Kidney (tissue), 14 donors: ENCODE results near the gene MAP1S. TPM values are rescaled to one million over a fixed set of nuclear protein-coding genes. Genes with fewer than 3 reads are reported as not detected.

ENCODE experiments used
- DNase-seq, 5 donors: peaks; one replicate each; pipeline ENCODE4 v3.0.0-alpha.2; 2013 to 2020
- FAIRE-seq: peaks from 2 replicates; lab custom pipeline; 2012; peaks lifted over from hg19 to GRCh38; lab: Jason Lieb, UNC
- H3K27ac ChIP-seq, 2 donors: one replicate each; pipeline ENCODE4 v1.7.0; 2013; ENCODE audit warnings: low read depth in 2 of 2, low read length in 2 of 2, inconsistent platforms in 1 of 2
- H3K27me3 ChIP-seq: one replicate; pipeline ENCODE4 v1.7.1; 2013; ENCODE audit warnings: low read length, inconsistent platforms; ENCODE audit not compliant: control insufficient read depth, insufficient read depth
- H3K36me3 ChIP-seq, 3 donors: one replicate each; pipeline versions ENCODE4 v1.7.0 to v1.7.1; 2013; ENCODE audit warnings: low read length in 3 of 3, control low read depth in 1 of 3, inconsistent platforms in 1 of 3; ENCODE audit not compliant: insufficient read depth in 3 of 3, control insufficient read depth in 2 of 3
- H3K4me1 ChIP-seq, 3 donors: one replicate each; pipeline versions ENCODE4 v1.7.0 to v1.7.1; 2013; ENCODE audit warnings: low read length in 3 of 3, inconsistent platforms in 1 of 3, low read depth in 1 of 3; ENCODE audit not compliant: control insufficient read depth in 2 of 3, insufficient read depth in 2 of 3
- H3K4me3 ChIP-seq, 3 donors: one replicate each; pipeline versions ENCODE4 v1.7.0 to v1.8.1; 2013; ENCODE audit warnings: low read length in 3 of 3, control low read depth in 1 of 3, inconsistent platforms in 1 of 3
- H3K9ac ChIP-seq, 3 donors: one replicate each; pipeline versions ENCODE4 v1.7.0 to v1.7.1; 2013; ENCODE audit warnings: low read length in 3 of 3, control low read depth in 1 of 3, inconsistent platforms in 1 of 3
- H3K9me3 ChIP-seq, 3 donors: one replicate each; pipeline versions ENCODE4 v1.7.0 to v1.7.1; 2013; ENCODE audit warnings: low read length in 3 of 3, control low read depth in 1 of 3, inconsistent platforms in 1 of 3; ENCODE audit not compliant: control insufficient read depth in 2 of 3, insufficient read depth in 1 of 3
- intact Hi-C: fragments of 100-400 bp; cut with DNase I; formaldehyde crosslinking; loops from one replicate; pipeline ENCODE4 v1.11.1; 2022
- polyA plus RNA-seq: library from polyadenylated mRNA; stranded (reverse); fragments of 350-450 nt; fragmentation: Illumina TruSeq; extraction: RNeasy Lipid Tissue Mini Kit (QIAGEN cat#74804); gene quantifications from one replicate; pipeline ENCODE4 v1.2.3, GENCODE V29; 2014; ENCODE audit warnings: low read depth, low replicate concordance; ENCODE audit not compliant: insufficient read depth
- total RNA-seq: library from RNA; stranded (reverse); fragmentation: NEBNext Ultra II Directional; extraction: Animal tissue kit (Norgen Biotek cat#: 25700); gene quantifications from one replicate; pipeline ENCODE4 v1.2.1, GENCODE V29; 2021
- TF ChIP-seq, protein P1 (sequence below): IDR thresholded peaks from 3 replicates; pipeline ENCODE4 v1.5.1; 2012; ENCODE audit warnings: mild to moderate bottlenecking, moderate library complexity, borderline replicate concordance; ENCODE audit not compliant: insufficient read depth; ENCODE audit errors: extremely low read depth
- donor health status: control.
- donor health status: control.
- donor health status: control.
- donor health status: control.
- donor health status: control.
- donor health status: DM: yes; HTN: yes; CAD: no.
- donor health status: Normal renal cell carcinoma (clear cell type).

The MAP1S gene
- total and polyA plus RNA-seq, 2 donors from 2014 or later = 25.2 to 56.1 TPM

DNA sequence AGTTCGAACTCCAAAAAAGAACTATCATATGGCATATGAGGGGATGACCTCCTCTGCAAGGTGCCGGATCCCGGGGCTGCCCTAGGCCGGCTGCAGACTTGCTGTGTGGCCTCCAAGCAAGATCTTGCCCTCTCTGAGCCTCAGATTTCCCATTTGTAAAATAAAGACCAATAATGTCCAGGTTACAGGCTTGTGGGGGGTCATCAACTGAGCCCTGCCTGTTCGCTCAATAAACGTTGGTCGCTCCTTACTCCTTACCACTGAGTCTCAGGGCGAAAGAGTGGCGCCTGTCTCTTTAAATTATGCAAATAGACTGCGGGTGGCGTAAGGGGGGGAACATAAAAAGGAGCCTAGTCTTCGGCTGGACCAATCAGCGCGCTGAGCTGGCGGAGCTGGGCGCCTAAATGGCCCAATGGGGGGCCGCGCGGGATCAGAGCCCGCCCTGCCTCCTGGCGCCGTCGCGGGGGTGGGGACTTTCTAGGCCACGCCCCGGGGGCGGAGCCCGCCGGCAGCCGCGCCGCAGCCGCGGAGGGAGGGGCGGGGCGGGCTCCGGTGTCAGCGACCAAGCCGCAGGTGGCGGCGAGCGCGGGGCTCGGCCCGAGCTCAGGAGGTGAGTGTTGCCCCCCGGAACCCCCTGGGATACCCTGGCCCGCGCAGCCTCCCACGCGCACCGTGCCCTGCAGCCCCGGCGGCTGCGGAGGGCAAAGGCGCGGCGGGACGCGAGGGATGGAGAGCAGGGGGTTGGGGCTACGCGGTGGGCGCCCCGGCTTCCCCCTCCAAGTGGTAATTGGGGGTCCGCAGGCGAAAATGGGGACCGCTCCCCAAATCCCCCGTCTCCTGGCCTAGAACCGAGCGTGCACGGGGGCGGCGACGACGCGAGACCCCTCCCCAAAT is 28.2 kb downstream of the MAP1S start:
- Histone ChIP-seq H3K27me3 (no peaks in the 10 kb centered on the region), H3K27ac (no peak overlapping the region), H3K9ac (no peak overlapping the region), H3K9me3 (no peaks in the 10 kb centered on the region), H3K36me3 (no peaks in the 10 kb centered on the region), H3K4me1 (no peaks in the 10 kb centered on the region), H3K4me3 (peak overlapping the region in 2 of 3 donors; percentile 34 to 58)
- peak; percentile 94 to 98 (median 96) for DNase-seq
- FAIRE-seq = no peak
- TF ChIP-seq, protein P1, sequence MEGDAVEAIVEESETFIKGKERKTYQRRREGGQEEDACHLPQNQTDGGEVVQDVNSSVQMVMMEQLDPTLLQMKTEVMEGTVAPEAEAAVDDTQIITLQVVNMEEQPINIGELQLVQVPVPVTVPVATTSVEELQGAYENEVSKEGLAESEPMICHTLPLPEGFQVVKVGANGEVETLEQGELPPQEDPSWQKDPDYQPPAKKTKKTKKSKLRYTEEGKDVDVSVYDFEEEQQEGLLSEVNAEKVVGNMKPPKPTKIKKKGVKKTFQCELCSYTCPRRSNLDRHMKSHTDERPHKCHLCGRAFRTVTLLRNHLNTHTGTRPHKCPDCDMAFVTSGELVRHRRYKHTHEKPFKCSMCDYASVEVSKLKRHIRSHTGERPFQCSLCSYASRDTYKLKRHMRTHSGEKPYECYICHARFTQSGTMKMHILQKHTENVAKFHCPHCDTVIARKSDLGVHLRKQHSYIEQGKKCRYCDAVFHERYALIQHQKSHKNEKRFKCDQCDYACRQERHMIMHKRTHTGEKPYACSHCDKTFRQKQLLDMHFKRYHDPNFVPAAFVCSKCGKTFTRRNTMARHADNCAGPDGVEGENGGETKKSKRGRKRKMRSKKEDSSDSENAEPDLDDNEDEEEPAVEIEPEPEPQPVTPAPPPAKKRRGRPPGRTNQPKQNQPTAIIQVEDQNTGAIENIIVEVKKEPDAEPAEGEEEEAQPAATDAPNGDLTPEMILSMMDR = no peak
- intact Hi-C loops = no loop called here

DNA sequence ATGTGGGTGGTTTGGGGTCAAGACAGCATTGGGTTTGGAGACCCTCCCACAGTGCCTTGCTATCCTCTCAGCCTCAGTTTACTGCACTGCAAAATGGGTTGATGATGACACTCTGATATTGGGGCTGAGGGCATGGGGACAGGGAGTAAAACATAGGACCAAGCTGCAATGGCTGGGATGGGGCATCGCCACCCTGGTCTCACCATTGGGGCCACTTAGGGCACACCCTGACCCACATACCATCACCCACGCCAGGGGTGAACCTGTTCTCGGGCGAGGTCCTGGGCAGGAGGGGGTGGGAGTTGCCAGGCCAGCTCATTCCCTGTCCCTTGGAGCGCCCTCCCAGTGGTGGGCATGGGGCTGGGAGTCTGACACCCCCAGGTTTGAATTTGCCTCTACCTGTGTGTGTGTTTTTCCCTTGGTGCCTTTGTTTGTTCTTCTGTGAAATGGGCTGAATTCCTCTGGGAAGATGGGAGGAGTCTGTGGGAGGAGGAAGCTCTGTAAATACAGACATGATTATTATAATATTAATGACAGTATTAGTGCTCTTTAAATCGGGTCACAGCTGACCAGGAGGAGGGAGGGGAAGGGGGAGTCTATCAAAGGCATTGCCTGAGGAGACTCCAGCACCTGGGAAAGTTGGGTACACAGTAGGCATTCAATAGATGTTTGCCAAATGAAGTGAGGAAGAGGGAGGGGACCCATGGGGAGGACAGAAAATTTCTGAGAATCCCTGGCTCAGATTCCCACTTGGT is 29.8 kb downstream of the MAP1S start:
- Histone ChIP-seq H3K36me3 (no peaks in the 10 kb centered on the region), H3K27me3 (no peaks in the 10 kb centered on the region), H3K4me3 (no peak overlapping the region), H3K4me1 (no peaks in the 10 kb centered on the region), H3K9me3 (no peaks in the 10 kb centered on the region), H3K27ac (no peak overlapping the region), H3K9ac (no peak overlapping the region)
- DNase-seq (no peak), FAIRE-seq (no peak)
- TF ChIP-seq, protein P1 = no peak
- intact Hi-C loops = no loop called here

DNA sequence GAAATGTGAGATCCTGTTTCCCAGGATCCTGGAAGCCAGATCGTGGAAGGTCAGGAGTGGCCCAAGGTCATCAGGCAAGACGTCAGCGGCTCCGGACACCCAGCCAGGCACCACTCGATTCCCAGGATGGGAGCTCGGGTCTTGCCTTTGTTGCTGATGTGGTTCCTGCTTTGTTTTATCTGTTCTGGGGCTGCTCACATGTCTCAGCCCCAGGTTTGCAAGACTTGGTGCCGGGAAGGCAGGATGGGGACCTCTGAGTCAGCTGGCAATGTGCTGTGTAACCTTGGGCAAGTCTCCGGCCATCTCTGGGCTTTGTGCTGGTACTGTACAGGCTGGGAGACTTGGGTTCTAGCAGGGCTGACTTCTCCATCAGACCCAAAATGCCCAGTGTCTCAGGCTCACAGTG is 30.6 kb downstream of the MAP1S start:
- H3K4me3 ChIP-seq = no peak overlapping the region
- DNase-seq = no peak
- no peaks in the 10 kb centered on the region for H3K9me3 ChIP-seq
- intact Hi-C loops = no loop called here
- no peak overlapping the region for H3K9ac ChIP-seq
- no peaks in the 10 kb centered on the region for H3K36me3 ChIP-seq
- FAIRE-seq = no peak
- no peaks in the 10 kb centered on the region for H3K4me1 ChIP-seq
- no peaks in the 10 kb centered on the region for H3K27me3 ChIP-seq
- no peak overlapping the region for H3K27ac ChIP-seq
- TF ChIP-seq, protein P1 = no peak
